ENCODE data around the gene PCDHB10. TPM values are rescaled to one million over a fixed set of nuclear protein-coding genes. Genes with fewer than 3 reads are reported as not detected.
"Not testable (repeated sequence)": the region's sequence is repeated elsewhere in the genome, so short reads cannot be mapped to it uniquely, and the experiment has no call there.

The PCDHB10 gene
- total RNA-seq (under 1 TPM; 0.26 to 0.29 (median 0.26) TPM), polyA plus RNA-seq (under 1 TPM; 0.13 to 0.17 (median 0.14) TPM)
- long read RNA-seq, donor 1: 0 reads
- long read RNA-seq, donor 2: 0 reads

DNA sequence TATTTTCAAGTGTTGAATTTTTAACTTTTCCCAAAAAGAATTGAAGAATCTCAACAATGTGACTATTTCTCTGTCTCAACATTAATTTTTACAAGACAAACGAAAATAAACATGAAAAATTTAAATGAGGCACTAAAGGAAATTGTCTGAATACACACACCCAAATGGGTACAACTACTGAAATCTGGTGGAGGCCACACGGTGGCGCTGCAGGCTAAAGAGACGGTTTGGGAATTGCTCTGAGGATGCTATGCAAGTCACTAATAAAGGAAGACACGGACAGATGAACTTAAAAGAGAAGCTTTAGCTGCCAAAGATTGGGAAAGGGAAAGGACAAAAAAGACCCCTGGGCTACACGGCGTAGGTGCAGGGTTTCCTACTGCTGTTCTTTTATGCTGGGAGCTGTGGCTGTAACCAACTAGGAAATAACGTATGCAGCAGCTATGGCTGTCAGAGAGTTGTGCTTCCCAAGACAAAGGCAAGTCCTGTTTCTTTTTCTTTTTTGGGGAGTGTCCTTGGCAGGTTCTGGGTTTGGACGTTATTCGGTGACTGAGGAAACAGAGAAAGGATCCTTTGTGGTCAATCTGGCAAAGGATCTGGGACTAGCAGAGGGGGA lies at the start of gene PCDHB10:
PCDHB10 (plus strand) TSS at position 244 of the 616 bp plus-strand sequence; CDS start at position 444, 200 bp downstream.
- ATAC-seq (no peak), DNase-seq (no peak)
- H3K4me3 ChIP-seq: no peak within 1 kb of the TSS
- H3K9me3 ChIP-seq: peaks cover 22% of the 10 kb centered on the region
- intact Hi-C loops (cut with DNase I): no loop called here
- H3K27ac ChIP-seq: no peak within 1 kb of the TSS
- H3K36me3 ChIP-seq (ENCODE audit: insufficient read depth in 1 of 2, low read depth in 1 of 2): no peaks in the 10 kb centered on the region
- no peaks in the 10 kb centered on the region for H3K4me1 ChIP-seq
- H3K27me3 ChIP-seq (ENCODE audit: insufficient read depth in 3 of 3, low read length in 2 of 3): peaks cover 0 to 13% (median 5%) of the 10 kb centered on the region in 3 donors
- TF ChIP-seq, protein P1, sequence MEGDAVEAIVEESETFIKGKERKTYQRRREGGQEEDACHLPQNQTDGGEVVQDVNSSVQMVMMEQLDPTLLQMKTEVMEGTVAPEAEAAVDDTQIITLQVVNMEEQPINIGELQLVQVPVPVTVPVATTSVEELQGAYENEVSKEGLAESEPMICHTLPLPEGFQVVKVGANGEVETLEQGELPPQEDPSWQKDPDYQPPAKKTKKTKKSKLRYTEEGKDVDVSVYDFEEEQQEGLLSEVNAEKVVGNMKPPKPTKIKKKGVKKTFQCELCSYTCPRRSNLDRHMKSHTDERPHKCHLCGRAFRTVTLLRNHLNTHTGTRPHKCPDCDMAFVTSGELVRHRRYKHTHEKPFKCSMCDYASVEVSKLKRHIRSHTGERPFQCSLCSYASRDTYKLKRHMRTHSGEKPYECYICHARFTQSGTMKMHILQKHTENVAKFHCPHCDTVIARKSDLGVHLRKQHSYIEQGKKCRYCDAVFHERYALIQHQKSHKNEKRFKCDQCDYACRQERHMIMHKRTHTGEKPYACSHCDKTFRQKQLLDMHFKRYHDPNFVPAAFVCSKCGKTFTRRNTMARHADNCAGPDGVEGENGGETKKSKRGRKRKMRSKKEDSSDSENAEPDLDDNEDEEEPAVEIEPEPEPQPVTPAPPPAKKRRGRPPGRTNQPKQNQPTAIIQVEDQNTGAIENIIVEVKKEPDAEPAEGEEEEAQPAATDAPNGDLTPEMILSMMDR (IDR thresholded peaks at IDR 0.05): peak; percentile 34
- 4 to 6% (median 6%) methylated on average over 8 to 10 of the region's 10 CpGs for WGBS, 3 donors

DNA sequence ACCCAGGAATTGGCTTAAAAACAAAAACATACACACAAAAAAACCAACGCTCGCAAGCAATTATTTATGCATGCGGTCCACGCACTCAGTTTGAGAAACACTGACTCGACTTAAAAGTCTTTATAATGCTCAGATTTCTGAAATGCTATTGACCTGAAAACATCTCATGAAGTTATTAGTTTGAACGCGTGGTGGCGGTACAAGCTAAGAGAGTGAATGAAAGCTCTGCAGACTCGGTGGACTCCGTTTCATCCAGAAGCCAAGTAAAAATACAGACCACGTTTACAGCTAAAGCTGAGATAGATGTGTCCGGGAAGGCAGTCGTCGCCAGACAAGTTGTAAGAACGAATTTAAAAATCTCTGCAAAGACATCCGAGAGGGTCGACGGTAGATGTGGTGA lies 42.3 kb upstream of the PCDHB10 start, which contains the start of gene PCDHB6:
PCDHB6 (plus strand) TSS at position 246 of the 400 bp plus-strand sequence. CDS start 201 bp downstream, outside the sequence.
- 9 to 13% (median 12%) methylated on average over 18 of the region's 18 CpGs for WGBS, 3 donors
- peak within 1 kb of the TSS; percentile 27 for H3K4me3 ChIP-seq

DNA sequence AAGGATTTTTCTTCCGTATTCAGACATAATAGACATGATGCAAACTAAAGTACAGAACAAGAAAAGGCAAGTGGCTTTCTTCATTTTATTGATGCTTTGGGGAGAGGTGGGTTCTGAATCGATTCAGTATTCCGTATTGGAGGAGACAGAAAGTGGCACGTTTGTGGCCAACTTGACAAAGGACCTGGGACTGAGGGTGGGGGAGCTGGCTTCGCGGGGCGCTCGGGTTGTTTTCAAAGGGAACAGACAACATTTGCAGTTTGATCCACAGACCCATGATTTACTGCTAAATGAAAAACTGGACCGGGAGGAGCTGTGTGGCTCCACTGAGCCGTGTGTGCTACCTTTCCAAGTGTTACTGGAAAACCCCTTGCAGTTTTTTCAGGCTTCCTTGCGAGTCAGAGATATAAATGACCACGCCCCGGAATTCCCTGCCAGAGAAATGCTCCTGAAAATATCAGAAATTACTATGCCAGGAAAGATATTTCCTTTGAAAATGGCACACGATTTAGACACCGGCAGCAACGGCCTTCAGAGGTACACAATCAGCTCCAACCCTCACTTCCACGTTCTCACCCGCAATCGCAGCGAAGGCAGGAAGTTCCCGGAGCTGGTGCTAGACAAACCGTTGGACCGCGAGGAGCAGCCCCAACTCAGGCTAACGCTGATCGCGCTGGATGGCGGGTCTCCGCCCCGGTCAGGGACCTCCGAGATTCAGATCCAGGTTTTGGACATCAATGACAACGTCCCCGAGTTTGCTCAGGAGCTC lies 41.7 kb upstream of the PCDHB10 start:
- no peaks in the 10 kb centered on the region for H3K36me3 ChIP-seq (ENCODE audit: insufficient read depth in 1 of 2, low read depth in 1 of 2)
- peak overlapping the region; percentile 27 for H3K4me3 ChIP-seq
- intact Hi-C loops (cut with DNase I): no loop called here
- TF ChIP-seq, protein P1 (IDR thresholded peaks at IDR 0.05): no peak
- peaks cover 5% of the 10 kb centered on the region for H3K9me3 ChIP-seq
- 31 to 40% (median 37%) methylated on average over 33 of the region's 33 CpGs for WGBS, 3 donors
- H3K27ac ChIP-seq: no peak overlapping the region
- H3K27me3 ChIP-seq (ENCODE audit: insufficient read depth in 3 of 3, low read length in 2 of 3): peaks cover 0 to 11% (median 7%) of the 10 kb centered on the region in 3 donors
- DNase-seq: no peak
- H3K4me1 ChIP-seq: no peaks in the 10 kb centered on the region
- no peak for ATAC-seq

More for the DNA sequence above, 42.3 kb upstream of the PCDHB10 start, which contains the start of gene PCDHB6:
- intact Hi-C loops (cut with DNase I): no loop called here
- peaks cover 3% of the 10 kb centered on the region for H3K9me3 ChIP-seq
- TF ChIP-seq, protein P1 (IDR thresholded peaks at IDR 0.05): no peak
- H3K36me3 ChIP-seq (ENCODE audit: insufficient read depth in 1 of 2, low read depth in 1 of 2): no peaks in the 10 kb centered on the region
- H3K4me1 ChIP-seq: no peaks in the 10 kb centered on the region
- H3K27me3 ChIP-seq (ENCODE audit: insufficient read depth in 3 of 3, low read length in 2 of 3): peaks cover 0 to 7% (median 5%) of the 10 kb centered on the region in 3 donors
- ATAC-seq (no peak), DNase-seq (no peak)
- no peak within 1 kb of the TSS for H3K27ac ChIP-seq

DNA sequence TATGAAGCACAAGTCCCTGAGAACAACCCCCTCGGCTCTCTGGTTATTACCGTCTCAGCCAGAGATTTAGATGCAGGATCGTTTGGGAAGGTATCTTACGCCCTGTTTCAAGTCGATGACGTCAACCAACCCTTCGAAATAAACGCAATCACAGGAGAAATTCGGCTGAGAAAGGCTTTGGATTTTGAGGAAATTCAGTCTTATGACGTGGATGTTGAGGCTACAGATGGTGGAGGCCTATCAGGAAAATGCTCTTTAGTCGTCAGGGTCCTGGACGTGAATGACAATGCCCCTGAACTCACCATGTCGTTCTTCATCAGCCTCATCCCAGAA lies 41.2 kb upstream of the PCDHB10 start:
- WGBS, 3 donors: 32 to 37% (median 37%) methylated on average over 13 of the region's 13 CpGs
- no peaks in the 10 kb centered on the region for H3K4me1 ChIP-seq
- intact Hi-C loops (cut with DNase I): no loop called here
- no peak overlapping the region for H3K27ac ChIP-seq
- peaks cover 0 to 13% (median 9%) of the 10 kb centered on the region in 3 donors for H3K27me3 ChIP-seq (ENCODE audit: insufficient read depth in 3 of 3, low read length in 2 of 3)
- H3K4me3 ChIP-seq: no peak overlapping the region
- H3K36me3 ChIP-seq (ENCODE audit: insufficient read depth in 1 of 2, low read depth in 1 of 2): no peaks in the 10 kb centered on the region
- TF ChIP-seq, protein P1 (IDR thresholded peaks at IDR 0.05): no peak
- H3K9me3 ChIP-seq: peaks cover 8% of the 10 kb centered on the region
- ATAC-seq (no peak), DNase-seq (no peak)

DNA sequence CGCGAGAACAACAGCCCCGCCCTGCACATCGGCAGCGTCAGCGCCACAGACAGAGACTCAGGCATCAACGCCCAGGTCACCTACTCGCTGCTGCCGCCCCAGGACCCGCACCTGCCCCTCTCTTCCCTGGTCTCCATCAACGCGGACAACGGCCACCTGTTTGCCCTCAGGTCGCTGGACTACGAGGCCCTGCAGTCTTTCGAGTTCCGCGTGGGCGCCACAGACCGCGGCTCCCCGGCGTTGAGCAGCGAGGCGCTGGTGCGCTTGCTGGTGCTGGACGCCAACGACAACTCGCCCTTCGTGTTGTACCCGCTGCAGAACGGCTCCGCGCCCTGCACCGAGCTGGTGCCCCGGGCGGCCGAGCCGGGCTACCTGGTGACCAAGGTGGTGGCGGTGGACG lies 40.5 kb upstream of the PCDHB10 start:
- H3K27ac ChIP-seq; intact Hi-C loops (cut with DNase I); DNase-seq; H3K4me3 ChIP-seq; H3K9me3 ChIP-seq; H3K4me1 ChIP-seq; ATAC-seq; H3K36me3 ChIP-seq (ENCODE audit: insufficient read depth in 1 of 2, low read depth in 1 of 2): not testable (repeated sequence)
- WGBS, 3 donors: 31 to 38% (median 38%) methylated on average over 32 to 39 of the region's 41 CpGs
- peaks cover 0 to 16% (median 13%) of the 10 kb centered on the region in 3 donors for H3K27me3 ChIP-seq (ENCODE audit: insufficient read depth in 3 of 3, low read length in 2 of 3)

DNA sequence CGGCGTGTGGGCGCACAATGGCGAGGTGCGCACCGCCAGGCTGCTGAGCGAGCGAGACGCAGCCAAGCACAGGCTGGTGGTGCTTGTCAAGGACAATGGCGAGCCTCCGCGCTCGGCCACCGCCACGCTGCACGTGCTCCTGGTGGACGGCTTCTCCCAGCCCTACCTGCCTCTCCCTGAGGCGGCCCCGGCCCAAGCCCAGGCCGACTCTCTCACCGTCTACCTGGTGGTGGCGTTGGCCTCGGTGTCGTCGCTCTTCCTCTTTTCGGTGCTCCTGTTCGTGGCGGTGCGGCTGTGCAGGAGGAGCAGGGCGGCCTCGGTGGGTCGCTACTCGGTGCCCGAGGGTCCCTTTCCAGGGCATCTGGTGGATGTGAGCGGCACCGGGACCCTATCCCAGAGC lies 40.1 kb upstream of the PCDHB10 start:
- DNase-seq; H3K27ac ChIP-seq; H3K36me3 ChIP-seq (ENCODE audit: insufficient read depth in 1 of 2, low read depth in 1 of 2); intact Hi-C loops (cut with DNase I); H3K4me3 ChIP-seq; ATAC-seq; H3K9me3 ChIP-seq; H3K4me1 ChIP-seq: not testable (repeated sequence)
- 23 to 32% (median 24%) methylated on average over 27 to 36 of the region's 36 CpGs for WGBS, 3 donors
- H3K27me3 ChIP-seq (ENCODE audit: insufficient read depth in 3 of 3, low read length in 2 of 3): peaks cover 0 to 21% (median 13%) of the 10 kb centered on the region in 3 donors
